Activated B cell treated with CpG ODN at 0.5 μM for 24 hours (primary cell): ENCODE results near the gene PCDH18. TPM values are rescaled to one million over a fixed set of nuclear protein-coding genes. Genes with fewer than 3 reads are reported as not detected.

Source experiments
- ATAC-seq: fragments of 200-7000 bp; cut with Tn5 transposase; one replicate; pipeline ENCODE4 v1.10.0; 2021; ENCODE audit warnings: low read depth, mild to moderate bottlenecking, moderate library complexity
- CTCF ChIA-PET: fragments of 350-600 bp; sonication (Branson Sonifier 250); formaldehyde crosslinking; loops from one replicate; lab custom pipeline; 2021; ENCODE audit warnings: antibody characterized with exemption; lab: Charles Lee
- POLR2A ChIA-PET: fragments of 350-600 bp; sonication (Branson Sonifier 250); formaldehyde crosslinking; loops from one replicate; lab custom pipeline; 2021; ENCODE audit warnings: antibody characterized with exemption; lab: Charles Lee
- DNase-seq: peaks from one replicate; pipeline ENCODE4 v3.0.0; 2022
- H3K27ac Mint-ChIP-seq: one replicate; pipeline ENCODE4 v1.8.0; 2020; ENCODE audit warnings: mixed read lengths
- H3K27me3 Mint-ChIP-seq: one replicate; pipeline ENCODE4 v1.8.0; 2021; ENCODE audit warnings: mixed read lengths
- H3K36me3 Mint-ChIP-seq: one replicate; pipeline ENCODE4 v1.8.0; 2021; ENCODE audit warnings: low read depth, mixed read lengths
- H3K4me1 Mint-ChIP-seq: one replicate; pipeline ENCODE4 v1.8.0; 2021; ENCODE audit warnings: mixed read lengths
- H3K4me3 Mint-ChIP-seq: one replicate; pipeline ENCODE4 v1.8.0; 2020; ENCODE audit warnings: mild to moderate bottlenecking, mixed read lengths
- H3K9me3 Mint-ChIP-seq: one replicate; pipeline ENCODE4 v1.8.0; 2020; ENCODE audit warnings: mixed read lengths
- CTCF ChIP-seq: fragments of 200-600 bp; IDR thresholded peaks from one replicate; pipeline ENCODE4 v1.8.0; 2022; ENCODE audit warnings: antibody characterized with exemption, mild to moderate bottlenecking
- intact Hi-C: fragments of 100-400 bp; cut with micrococcal nuclease; formaldehyde crosslinking; loops from one replicate; pipeline ENCODE4 v1.15.1; 2024
- total RNA-seq: library from RNA; stranded (reverse); gene quantifications from 2 replicates; pipeline ENCODE4 v1.2.3, GENCODE V29; 2022

PCDH18 gene
- total RNA-seq, 1 donor from 2014 or later = not detected

GRCh38 chr4:137471461-137471860, 60.8 kb downstream of the PCDH18 start:
- no peak for TF ChIP-seq CTCF
- intact Hi-C loops = no loop called here
- CTCF ChIA-PET = no interaction called here
- POLR2A ChIA-PET = no interaction called here
- no peak for ATAC-seq
- Mint-ChIP-seq H3K27ac (no peak overlapping the region), H3K9me3 (peaks cover 2% of the 10 kb centered on the region), H3K4me1 (no peaks in the 10 kb centered on the region), H3K27me3 (no peaks in the 10 kb centered on the region), H3K4me3 (no peak overlapping the region), H3K36me3 (no peaks in the 10 kb centered on the region)
- no peak for DNase-seq

GRCh38 chr4:137470806-137471205, 61.5 kb downstream of the PCDH18 start:
- TF ChIP-seq CTCF = no peak
- H3K27ac Mint-ChIP-seq = no peak overlapping the region
- ChIA-PET CTCF (no interaction called here), POLR2A (no interaction called here)
- H3K9me3 Mint-ChIP-seq = peaks cover 2% of the 10 kb centered on the region
- no peaks in the 10 kb centered on the region for H3K27me3 Mint-ChIP-seq
- no peak for ATAC-seq
- no peaks in the 10 kb centered on the region for H3K4me1 Mint-ChIP-seq
- intact Hi-C loops = no loop called here
- H3K36me3 Mint-ChIP-seq = no peaks in the 10 kb centered on the region
- no peak overlapping the region for H3K4me3 Mint-ChIP-seq
- no peak for DNase-seq
